Fibroblast of lung (primary cell): ENCODE data around the gene PARK7.

Experiments
- CTCF ChIP-seq, 2 donors: IDR thresholded peaks in 1 of 2; conservative IDR thresholded peaks in 1 of 2; 1 replicate in 1 of 2; 2 replicates in 1 of 2; pipeline ENCODE4 v1.5.1; 2011 to 2012; ENCODE audit warnings: low read length in 2 of 2, control low read depth in 1 of 2, inconsistent platforms in 1 of 2, low read depth in 1 of 2, mild to moderate bottlenecking in 1 of 2
- EZH2 ChIP-seq: IDR thresholded peaks from 2 replicates; pipeline ENCODE4 v1.5.1; 2012; ENCODE audit warnings: low read length, control low read depth, mild to moderate bottlenecking; ENCODE audit errors: missing control alignments

GRCh38 chr1:7985851-7986612 lies 24.5 kb downstream of the PARK7 start:
- TF ChIP-seq CTCF (conservative IDR thresholded peaks at IDR 0.05 in 1 of 2, IDR thresholded peaks at IDR 0.05 in 1 of 2; ENCODE audit: low read depth in 1 of 2, low read length in 2 of 2) (no peak), EZH2 (no peak)
